OCI-LY7 (cell line): ENCODE results near the gene EMD. TPM values are rescaled to one million over a fixed set of nuclear protein-coding genes. Genes with fewer than 3 reads are reported as not detected.

ENCODE experiments used
- BruUV-seq: library from RNA; stranded (reverse); fragments of 400-500 nt; replicated peaks from 2 replicates; lab custom pipeline; 2021; lab: Mats Ljungman, UMichigan
- CTCF ChIA-PET: fragments of 300-600 bp; sonication (Branson Sonifier 250); formaldehyde crosslinking; loops from one replicate; lab custom pipeline; 2022; ENCODE audit warnings: antibody characterized with exemption; ENCODE audit not compliant: unreplicated experiment; lab: Charles Lee
- POLR2A ChIA-PET: fragments of 300-600 bp; sonication (Branson Sonifier 250); formaldehyde crosslinking; loops from one replicate; lab custom pipeline; 2022; ENCODE audit warnings: antibody characterized with exemption; lab: Charles Lee
- DNase-seq: peaks from one replicate; pipeline ENCODE4 v3.0.0-alpha.2; 2015; ENCODE audit warnings: low spot score
- H2AFZ ChIP-seq: fragments of 200-600 bp; sonication (generic), shearing (Covaris generic); 2 replicates; pipeline ENCODE4 v1.6.1; 2014; ENCODE audit warnings: mild to moderate bottlenecking, antibody characterized with exemption, low read length, moderate library complexity
- H3K27ac ChIP-seq: fragments of 200-600 bp; sonication (generic); 2 replicates; pipeline ENCODE4 v1.5.1; 2014; ENCODE audit warnings: mixed run types, low read depth, mild to moderate bottlenecking, moderate library complexity, low read length, inconsistent platforms; ENCODE audit not compliant: poor library complexity, severe bottlenecking
- H3K36me3 ChIP-seq: fragments of 200-600 bp; sonication (generic); 2 replicates; pipeline ENCODE4 v1.6.1; 2014; ENCODE audit warnings: mild to moderate bottlenecking, antibody characterized with exemption, low read length, moderate library complexity, mixed read lengths; ENCODE audit not compliant: insufficient read depth
- H3K4me1 ChIP-seq: fragments of 200-600 bp; sonication (generic); 2 replicates; pipeline ENCODE4 v1.5.1; 2014; ENCODE audit warnings: mild to moderate bottlenecking, low read length; ENCODE audit not compliant: insufficient read depth, poor library complexity, severe bottlenecking
- H3K4me2 ChIP-seq: fragments of 200-600 bp; sonication (generic); 2 replicates; pipeline ENCODE4 v1.6.1; 2014; ENCODE audit warnings: mild to moderate bottlenecking, low read length
- H3K4me3 ChIP-seq: fragments of 200-600 bp; sonication (generic); 2 replicates; pipeline ENCODE4 v1.5.1; 2014; ENCODE audit warnings: mild to moderate bottlenecking, low read depth, low read length; ENCODE audit not compliant: poor library complexity, severe bottlenecking
- H3K79me2 ChIP-seq: fragments of 200-600 bp; sonication (generic); 2 replicates; pipeline ENCODE4 v1.6.1; 2016; ENCODE audit warnings: low read depth, mild to moderate bottlenecking, low read length, moderate library complexity, mixed read lengths; ENCODE audit not compliant: insufficient read depth
- H3K9me2 ChIP-seq: fragments of 200-600 bp; sonication (generic); 2 replicates; pipeline ENCODE4 v1.6.1; 2016; ENCODE audit warnings: mild to moderate bottlenecking, low read length, mixed read lengths; ENCODE audit not compliant: insufficient read depth
- H3K9me3 ChIP-seq: fragments of 200-600 bp; sonication (generic); 2 replicates; pipeline ENCODE4 v1.6.1; 2014; ENCODE audit warnings: mild to moderate bottlenecking, mixed run types, low read length, mixed read lengths
- H4K20me1 ChIP-seq: fragments of 200-600 bp; sonication (generic); 2 replicates; pipeline ENCODE4 v1.6.1; 2014; ENCODE audit warnings: mild to moderate bottlenecking, antibody characterized with exemption, low read length, moderate library complexity, mixed read lengths; ENCODE audit not compliant: insufficient read depth
- EZH2phosphoT487 ChIP-seq: fragments of 200-600 bp; sonication (generic); IDR thresholded peaks from 2 replicates; pipeline ENCODE4 v1.6.1; 2018; ENCODE audit warnings: low read depth, borderline replicate concordance, mild to moderate bottlenecking, mixed run types, antibody characterized with exemption, low read length, moderate library complexity, mixed read lengths
- intact Hi-C: fragments of 100-400 bp; cut with micrococcal nuclease; formaldehyde crosslinking; loops from one replicate; pipeline ENCODE4 v1.10.0; 2022; ENCODE audit not compliant: unreplicated experiment
- total RNA-seq, 2 experiments: library from RNA; depleted of rRNA in 1 of 2; stranded (reverse); fragments of >200 nt in 1 of 2; shearing (Covaris generic) in 1 of 2; gene quantifications; 2 replicates each; pipeline ENCODE4 v1.2.3, GENCODE V29; 2014 to 2022
- TF ChIP-seq, protein P1 (sequence below): fragments of 200-600 bp; sonication (generic); conservative IDR thresholded peaks from 2 replicates; pipeline ENCODE4 v1.5.1; 2014; ENCODE audit warnings: mild to moderate bottlenecking, antibody characterized with exemption, low read length, moderate library complexity, mixed read lengths

The EMD gene
- total RNA-seq, 2 experiments from 2014 or later = 35.4 to 64.6 TPM

DNA sequence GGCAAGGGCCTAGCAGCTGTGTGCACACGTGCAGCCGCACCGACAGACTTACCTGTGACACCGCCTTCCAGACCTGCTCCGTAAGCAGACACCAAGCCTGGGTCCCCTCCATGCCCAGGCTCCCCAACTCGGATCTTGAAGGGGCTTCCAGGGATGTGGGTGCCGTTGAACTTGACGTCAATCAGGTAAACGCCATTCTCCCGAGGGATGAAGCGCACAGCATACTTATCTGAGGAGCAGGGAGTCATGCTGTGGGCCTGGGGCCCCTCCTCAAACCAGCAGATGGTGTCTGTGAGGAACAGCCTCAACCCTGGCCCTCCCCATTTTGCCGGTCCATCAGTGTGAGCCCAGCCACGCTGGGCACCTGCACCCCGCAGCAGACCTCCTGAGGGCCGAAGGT is 29.1 kb upstream of the EMD start:
- no peak overlapping the region for H3K4me3 ChIP-seq
- ChIA-PET POLR2A (no interaction called here), CTCF (interaction anchor here (0.7 kb wide), 1 partner anchor 52 kb away, joined by 4 read pairs; no protein-coding TSS in a partner anchor)
- no peaks in the 10 kb centered on the region for H3K4me1 ChIP-seq
- H3K4me2 ChIP-seq = no peak overlapping the region
- H3K9me3 ChIP-seq = no peaks in the 10 kb centered on the region
- H2AFZ ChIP-seq = no peak overlapping the region
- BruUV-seq = no TSS peak
- H3K9me2 ChIP-seq = no peaks in the 10 kb centered on the region
- H3K27ac ChIP-seq = no peak overlapping the region
- peaks cover 42% of the 10 kb centered on the region for H3K36me3 ChIP-seq
- TF ChIP-seq, protein P1, sequence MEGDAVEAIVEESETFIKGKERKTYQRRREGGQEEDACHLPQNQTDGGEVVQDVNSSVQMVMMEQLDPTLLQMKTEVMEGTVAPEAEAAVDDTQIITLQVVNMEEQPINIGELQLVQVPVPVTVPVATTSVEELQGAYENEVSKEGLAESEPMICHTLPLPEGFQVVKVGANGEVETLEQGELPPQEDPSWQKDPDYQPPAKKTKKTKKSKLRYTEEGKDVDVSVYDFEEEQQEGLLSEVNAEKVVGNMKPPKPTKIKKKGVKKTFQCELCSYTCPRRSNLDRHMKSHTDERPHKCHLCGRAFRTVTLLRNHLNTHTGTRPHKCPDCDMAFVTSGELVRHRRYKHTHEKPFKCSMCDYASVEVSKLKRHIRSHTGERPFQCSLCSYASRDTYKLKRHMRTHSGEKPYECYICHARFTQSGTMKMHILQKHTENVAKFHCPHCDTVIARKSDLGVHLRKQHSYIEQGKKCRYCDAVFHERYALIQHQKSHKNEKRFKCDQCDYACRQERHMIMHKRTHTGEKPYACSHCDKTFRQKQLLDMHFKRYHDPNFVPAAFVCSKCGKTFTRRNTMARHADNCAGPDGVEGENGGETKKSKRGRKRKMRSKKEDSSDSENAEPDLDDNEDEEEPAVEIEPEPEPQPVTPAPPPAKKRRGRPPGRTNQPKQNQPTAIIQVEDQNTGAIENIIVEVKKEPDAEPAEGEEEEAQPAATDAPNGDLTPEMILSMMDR = no peak
- TF ChIP-seq EZH2phosphoT487 = no peak
- no peak for DNase-seq
- intact Hi-C loops = no loop called here
- H4K20me1 ChIP-seq = no peaks in the 10 kb centered on the region
- no peaks in the 10 kb centered on the region for H3K79me2 ChIP-seq

DNA sequence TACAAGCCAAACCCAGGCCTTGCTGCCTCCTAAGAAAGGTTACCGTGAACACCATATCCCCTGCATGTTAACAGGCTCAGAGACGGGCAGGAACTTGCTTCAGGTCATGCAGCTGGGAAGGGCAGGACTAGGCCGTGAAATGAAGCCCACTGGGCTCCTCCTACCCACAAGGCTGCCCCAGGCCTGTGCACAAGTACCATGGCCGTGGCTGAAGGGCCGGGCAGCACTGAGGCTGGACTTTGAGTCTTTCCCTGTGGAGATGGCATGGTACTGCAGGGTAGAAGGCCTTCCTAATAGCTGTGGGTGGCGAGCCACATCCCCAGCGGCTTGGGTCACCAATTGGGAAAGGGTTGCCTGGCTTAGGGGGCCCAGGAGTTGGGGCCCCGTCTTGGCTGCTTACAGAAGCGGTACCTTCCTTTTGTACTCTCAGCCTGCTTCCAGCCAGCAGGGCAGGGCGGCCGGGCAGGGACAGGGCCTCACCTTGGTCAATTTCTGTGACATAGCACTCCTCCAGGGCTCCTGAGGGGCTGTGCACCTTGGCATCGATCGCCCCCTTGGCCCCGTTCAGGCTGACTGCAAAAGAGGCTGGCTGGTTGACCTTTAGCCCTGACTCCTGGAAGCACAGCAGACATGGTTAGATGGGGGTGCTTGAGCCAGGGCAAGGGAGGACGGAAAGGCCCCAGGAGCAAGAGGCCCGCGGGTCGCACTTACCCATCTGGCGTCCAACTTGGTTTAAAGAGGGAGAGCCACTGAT is 28.5 kb upstream of the EMD start:
- ChIA-PET POLR2A (no interaction called here), CTCF (no interaction called here)
- intact Hi-C loops = no loop called here
- Histone ChIP-seq H3K27ac (no peak overlapping the region), H2AFZ (no peak overlapping the region), H3K9me2 (no peaks in the 10 kb centered on the region), H3K36me3 (peaks cover 42% of the 10 kb centered on the region), H3K4me1 (no peaks in the 10 kb centered on the region), H3K4me2 (no peak overlapping the region), H4K20me1 (no peaks in the 10 kb centered on the region), H3K9me3 (no peaks in the 10 kb centered on the region), H3K4me3 (no peak overlapping the region), H3K79me2 (no peaks in the 10 kb centered on the region)
- no TSS peak for BruUV-seq
- no peak for TF ChIP-seq EZH2phosphoT487
- TF ChIP-seq, protein P1 = no peak
- DNase-seq = no peak

- POLR2A ChIA-PET = no interaction called here
- Histone ChIP-seq H3K4me3 (no peak overlapping the region), H3K9me2 (no peaks in the 10 kb centered on the region), H2AFZ (no peak overlapping the region), H3K9me3 (no peaks in the 10 kb centered on the region), H3K4me1 (no peaks in the 10 kb centered on the region), H3K27ac (no peak overlapping the region), H3K4me2 (no peak overlapping the region), H3K79me2 (no peaks in the 10 kb centered on the region), H3K36me3 (peaks cover 42% of the 10 kb centered on the region), H4K20me1 (no peaks in the 10 kb centered on the region)
- no TSS peak for BruUV-seq
- no peak for DNase-seq
- CTCF ChIA-PET = no interaction called here
- intact Hi-C loops = no loop called here
- no peak for TF ChIP-seq EZH2phosphoT487
- TF ChIP-seq, protein P1 = no peak
Observed at GRCh38 chrX:154351183-154352011, 27.7 kb upstream of the EMD start.
